Measurements from ENCODE around the gene DBX1. TPM values are rescaled to one million over a fixed set of nuclear protein-coding genes. Genes with fewer than 3 reads are reported as not detected.

DBX1 gene
- total and polyA plus RNA-seq, 2 experiments from 2014 or later, result not detected

Other genes with a start within 250 kb of the DBX1 start
- 45.0 and 45.2 TPM in 2 replicates for gene HTATIP2, start 203.2 kb upstream of the DBX1 start, total RNA-seq (2014; rRNA removed; shearing (Covaris generic))
- 50.0 and 57.5 TPM in 2 replicates for gene HTATIP2, start 203.2 kb upstream of the DBX1 start, polyA plus RNA-seq (2016; fragmentation: Nextera tagmentation; extraction: Ambion mirVana)
- 31.8 and 35.0 TPM in 2 replicates for gene PRMT3, start 227.2 kb upstream of the DBX1 start, total RNA-seq (2014; rRNA removed; shearing (Covaris generic))
- 19.0 and 19.1 TPM in 2 replicates for gene PRMT3, start 227.2 kb upstream of the DBX1 start, polyA plus RNA-seq (2016; fragmentation: Nextera tagmentation; extraction: Ambion mirVana)